Esophagus squamous epithelium (tissue), 5 donors: Measurements from ENCODE around the gene LPIN1. TPM values are rescaled to one million over a fixed set of nuclear protein-coding genes. Genes with fewer than 3 reads are reported as not detected.

Experiments
- DNase-seq: peaks from one replicate; lab custom pipeline; 2025; lab: John Stamatoyannopoulos, UW
- H3K27ac ChIP-seq, 4 donors: fragments of 200-600 bp; sonication (generic); one replicate each; pipeline ENCODE4 v1.5.1; 2016 to 2019; ENCODE audit warnings: mild to moderate bottlenecking in 1 of 4
- H3K27me3 ChIP-seq, 4 donors: fragments of 200-600 bp; sonication (generic); 1 replicate in 3 of 4; 2 replicates in 1 of 4; pipeline versions ENCODE4 v1.5.1 to v1.6.0; 2017 to 2021; ENCODE audit warnings: antibody characterized with exemption in 1 of 4
- H3K36me3 ChIP-seq, 3 donors: fragments of 200-600 bp; sonication (generic); one replicate each; pipeline ENCODE4 v1.5.1; 2016 to 2019
- H3K4me1 ChIP-seq, 3 donors: fragments of 200-600 bp; sonication (generic); one replicate each; pipeline ENCODE4 v1.5.1; 2017 to 2019
- H3K4me3 ChIP-seq, 4 donors: fragments of 200-600 bp; sonication (generic); 1 replicate in 3 of 4; 2 replicates in 1 of 4; pipeline ENCODE4 v1.5.1; 2016 to 2019; ENCODE audit warnings: mild to moderate bottlenecking in 2 of 4, moderate library complexity in 1 of 4
- H3K9me3 ChIP-seq, 3 donors: fragments of 200-600 bp; sonication (generic); one replicate each; pipeline ENCODE4 v1.5.1; 2016 to 2019
- POLR2A ChIP-seq, 4 donors: fragments of 450-650 bp; IDR thresholded peaks; one replicate each; pipeline ENCODE4 v1.6.1; 2017; ENCODE audit warnings: antibody characterized with exemption in 4 of 4, mild to moderate bottlenecking in 4 of 4, moderate library complexity in 3 of 4
- WGBS, 2 donors: methylation state at CpG; one replicate each; pipeline ENCODE4 v1.1.5; 2018; 5-methylcytosine and 5-hydroxymethylcytosine counted together
- intact Hi-C: fragments of 100-400 bp; cut with DNase I; formaldehyde crosslinking; loops from one replicate; pipeline ENCODE4 v1.15.0; 2022
- total RNA-seq, 4 donors: library from RNA; depleted of rRNA; stranded (reverse); fragments of >200 nt; gene quantifications; one replicate each; pipeline ENCODE4 v1.1.0, GENCODE V29; 2016
- TF ChIP-seq, protein P1 (sequence below), 6 experiments: fragments of 450-650 bp in 4 of 6; fragments of 200-600 bp in 2 of 6; sonication (generic) in 2 of 6; IDR thresholded peaks; one replicate each; pipeline ENCODE4 v1.5.1; 2016 to 2019; ENCODE audit warnings: antibody characterized with exemption in 6 of 6, mild to moderate bottlenecking in 4 of 6, moderate library complexity in 4 of 6
- donor health status: DM: yes; HTN: yes; CAD: no.

Gene LPIN1
- total RNA-seq, 4 donors from 2014 or later = 16.9 to 80.9 (median 39.7) TPM

DNA sequence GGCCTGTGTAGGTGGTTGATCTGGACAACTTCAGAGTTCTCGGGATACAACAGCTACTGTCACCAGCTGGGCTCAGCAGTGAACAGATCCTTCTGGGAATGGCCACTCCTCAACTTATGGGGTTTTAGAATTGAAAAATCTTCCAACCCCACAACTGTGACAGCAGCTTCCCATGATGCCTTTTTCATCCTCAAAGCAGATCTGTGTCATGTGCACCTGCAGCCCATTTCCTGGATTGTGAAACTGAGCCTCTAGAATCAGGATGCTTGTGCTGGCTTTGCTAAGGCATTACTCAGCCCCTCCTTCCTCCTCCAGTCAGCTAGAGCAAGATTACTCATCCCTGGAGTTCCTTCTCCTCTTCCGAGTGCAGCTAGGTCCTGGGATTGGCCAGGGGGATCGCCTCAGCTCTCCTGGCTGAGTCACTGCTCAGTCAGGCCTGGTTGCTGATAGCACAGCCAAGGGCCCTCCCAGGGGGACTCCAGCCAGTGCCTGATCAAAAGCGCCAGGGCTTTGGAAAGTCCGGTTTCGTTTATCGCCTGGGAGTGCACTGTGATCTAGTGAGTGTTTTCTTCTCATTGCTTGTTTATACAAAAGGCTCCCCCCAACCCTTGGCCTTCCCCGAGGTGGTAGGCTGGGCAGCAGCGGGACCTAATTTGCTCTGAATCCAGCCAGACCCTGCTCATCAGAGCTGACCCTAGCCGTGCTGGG, 2.4 kb upstream of the LPIN1 start:
- Histone ChIP-seq H3K27me3 (no peaks in the 10 kb centered on the region), H3K9me3 (no peaks in the 10 kb centered on the region), H3K4me1 (peaks cover 10 to 62% (median 29%) of the 10 kb centered on the region in 3 donors), H3K4me3 (peak overlapping the region in 3 of 4 donors; percentile 25 to 41 (median 30)), H3K27ac (peak overlapping the region; percentile 62 to 88 (median 78)), H3K36me3 (no peaks in the 10 kb centered on the region)
- TF ChIP-seq, protein P1, sequence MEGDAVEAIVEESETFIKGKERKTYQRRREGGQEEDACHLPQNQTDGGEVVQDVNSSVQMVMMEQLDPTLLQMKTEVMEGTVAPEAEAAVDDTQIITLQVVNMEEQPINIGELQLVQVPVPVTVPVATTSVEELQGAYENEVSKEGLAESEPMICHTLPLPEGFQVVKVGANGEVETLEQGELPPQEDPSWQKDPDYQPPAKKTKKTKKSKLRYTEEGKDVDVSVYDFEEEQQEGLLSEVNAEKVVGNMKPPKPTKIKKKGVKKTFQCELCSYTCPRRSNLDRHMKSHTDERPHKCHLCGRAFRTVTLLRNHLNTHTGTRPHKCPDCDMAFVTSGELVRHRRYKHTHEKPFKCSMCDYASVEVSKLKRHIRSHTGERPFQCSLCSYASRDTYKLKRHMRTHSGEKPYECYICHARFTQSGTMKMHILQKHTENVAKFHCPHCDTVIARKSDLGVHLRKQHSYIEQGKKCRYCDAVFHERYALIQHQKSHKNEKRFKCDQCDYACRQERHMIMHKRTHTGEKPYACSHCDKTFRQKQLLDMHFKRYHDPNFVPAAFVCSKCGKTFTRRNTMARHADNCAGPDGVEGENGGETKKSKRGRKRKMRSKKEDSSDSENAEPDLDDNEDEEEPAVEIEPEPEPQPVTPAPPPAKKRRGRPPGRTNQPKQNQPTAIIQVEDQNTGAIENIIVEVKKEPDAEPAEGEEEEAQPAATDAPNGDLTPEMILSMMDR (IDR thresholded peaks at IDR 0.05) = peak in 1 of 6 experiments; percentile 29
- no peak for TF ChIP-seq POLR2A (IDR thresholded peaks at IDR 0.05)
- DNase-seq = peak; percentile 38
- intact Hi-C loops = no loop called here
- 14% methylated on average over 5 to 7 of the region's 10 CpGs for WGBS, 2 donors

DNA sequence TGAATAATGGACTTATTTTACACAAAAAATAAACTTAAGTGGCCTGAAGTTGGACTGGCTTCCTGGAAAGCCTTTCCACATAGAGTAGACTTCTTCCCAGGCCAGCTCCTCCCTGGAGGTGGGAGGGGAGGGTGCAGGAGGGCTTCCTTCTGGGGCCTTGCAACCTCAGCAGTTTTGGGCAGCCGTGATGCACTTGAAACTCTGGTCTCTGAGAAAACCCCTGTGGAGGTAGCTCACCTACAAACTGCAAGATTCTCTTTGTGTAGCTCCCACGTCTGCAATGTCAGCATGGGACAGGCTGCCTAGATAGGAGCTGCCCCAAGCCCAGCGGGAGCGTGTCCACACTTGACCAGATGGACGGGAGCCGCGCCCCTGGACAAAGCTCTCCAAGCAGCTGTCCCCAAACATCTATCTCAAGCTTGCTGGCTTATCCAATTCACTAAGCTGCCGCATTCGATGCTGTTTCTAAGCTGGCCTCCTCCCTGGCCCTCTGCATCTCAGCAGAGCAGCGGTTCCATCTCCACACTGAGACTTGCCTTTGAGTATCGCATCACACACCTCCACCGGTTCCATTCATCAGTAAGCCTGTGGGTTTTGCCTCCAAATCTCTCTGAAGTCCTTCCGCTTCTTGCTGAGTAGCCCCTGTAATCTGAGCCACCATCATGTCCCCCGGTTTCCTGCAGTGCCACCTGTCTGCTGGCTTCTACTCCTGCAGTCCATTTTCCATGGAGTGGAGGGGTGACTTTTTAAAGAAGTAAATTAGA, 1.6 kb upstream of the LPIN1 start:
- Histone ChIP-seq H3K4me3 (peak overlapping the region in 3 of 4 donors; percentile 25 to 41 (median 30)), H3K4me1 (peaks cover 10 to 66% (median 29%) of the 10 kb centered on the region in 3 donors), H3K36me3 (no peaks in the 10 kb centered on the region), H3K9me3 (no peaks in the 10 kb centered on the region), H3K27ac (peak overlapping the region; percentile 62 to 88 (median 78)), H3K27me3 (no peaks in the 10 kb centered on the region)
- 53 to 62% methylated on average over 7 to 9 of the region's 14 CpGs for WGBS, 2 donors
- intact Hi-C loops = no loop called here
- DNase-seq = no peak
- TF ChIP-seq POLR2A (IDR thresholded peaks at IDR 0.05) = no peak
- TF ChIP-seq, protein P1 (IDR thresholded peaks at IDR 0.05) = peak in 4 of 6 experiments; percentile 22 to 34 (median 32)

DNA sequence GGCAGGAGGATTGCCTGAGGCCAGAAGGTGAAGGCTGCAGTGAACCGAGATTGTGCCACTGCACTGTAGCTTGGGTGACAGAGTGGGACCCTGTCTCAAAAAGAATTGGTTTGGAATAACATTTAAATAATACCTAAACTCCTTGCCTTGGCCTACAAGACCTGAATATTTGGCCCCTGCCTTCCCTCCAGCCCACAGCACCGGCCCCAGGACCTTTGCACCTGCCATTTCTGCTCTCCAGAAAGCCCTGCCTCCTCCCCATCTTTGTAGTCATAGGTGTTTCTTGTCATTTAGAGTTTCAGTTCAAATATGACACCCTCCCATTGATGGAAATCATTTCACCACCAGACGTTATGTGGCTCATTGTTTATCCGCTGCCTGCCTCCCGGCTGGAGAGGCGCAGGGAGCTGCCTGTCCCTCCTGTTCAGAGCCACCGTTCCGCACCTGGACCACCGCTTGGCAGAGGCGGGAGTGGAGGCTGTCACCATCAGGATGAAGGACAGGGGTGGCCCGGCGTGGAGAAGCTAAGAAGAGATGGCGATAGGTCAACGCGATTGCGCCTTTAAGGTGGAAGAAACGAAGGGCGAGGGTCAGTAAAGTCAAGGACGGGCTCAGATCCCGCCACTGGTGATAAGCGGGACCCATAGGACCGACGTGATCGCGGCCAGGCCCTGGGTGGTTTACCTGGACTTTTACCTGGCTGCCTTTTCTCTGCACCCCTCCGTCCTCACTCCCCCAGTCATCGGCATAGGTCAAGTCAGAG, 638 bp upstream of the LPIN1 start:
- intact Hi-C loops = no loop called here
- Histone ChIP-seq H3K27ac (peak overlapping the region; percentile 88 to 93 (median 90)), H3K9me3 (no peaks in the 10 kb centered on the region), H3K4me1 (peaks cover 10 to 76% (median 29%) of the 10 kb centered on the region in 3 donors), H3K27me3 (no peaks in the 10 kb centered on the region), H3K4me3 (peak overlapping the region; percentile 59 to 90 (median 81)), H3K36me3 (no peaks in the 10 kb centered on the region)
- no peak for TF ChIP-seq POLR2A (IDR thresholded peaks at IDR 0.05)
- TF ChIP-seq, protein P1 (IDR thresholded peaks at IDR 0.05) = no peak
- no peak for DNase-seq
- WGBS, 2 donors = 27 to 34% methylated on average over 11 to 12 of the region's 27 CpGs

DNA sequence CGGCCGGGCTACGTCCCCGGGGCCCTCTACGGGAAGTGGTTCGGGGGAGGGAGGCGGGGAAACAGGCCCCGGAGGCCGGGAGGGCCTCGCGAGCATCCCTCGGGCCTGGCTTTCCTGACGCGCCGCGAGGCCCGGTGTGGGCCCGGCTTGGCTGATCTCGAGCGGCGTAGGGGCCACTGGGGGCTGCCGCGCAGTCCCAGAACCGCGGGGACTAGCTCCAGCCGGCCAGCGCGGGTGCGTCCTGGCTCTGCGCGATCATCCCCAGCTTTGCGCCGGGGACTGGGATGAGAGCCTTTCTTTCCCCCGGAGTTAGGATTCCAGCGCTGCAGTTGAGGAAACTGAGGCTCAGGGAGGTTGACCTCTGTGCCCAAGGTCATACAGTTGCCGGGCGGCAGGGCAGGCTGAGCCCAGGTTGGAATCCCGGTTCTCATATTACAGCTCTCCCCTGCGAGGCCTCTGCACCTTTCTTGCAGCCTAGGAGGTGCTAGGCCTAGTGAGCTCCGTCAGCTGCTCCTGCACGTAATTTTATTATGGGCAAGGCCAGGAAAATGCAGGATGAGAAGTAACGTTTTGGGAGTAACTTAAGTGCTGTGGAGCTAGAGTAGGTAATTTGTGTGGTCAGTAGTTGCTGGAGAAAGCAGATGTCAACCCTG, 501 bp downstream of the LPIN1 start:
- H3K27ac ChIP-seq = peak overlapping the region; percentile 88 to 93 (median 92)
- TF ChIP-seq POLR2A (IDR thresholded peaks at IDR 0.05) = no peak
- TF ChIP-seq, protein P1 (IDR thresholded peaks at IDR 0.05) = no peak
- no peaks in the 10 kb centered on the region for H3K27me3 ChIP-seq
- intact Hi-C loops = no loop called here
- DNase-seq = no peak
- H3K9me3 ChIP-seq = no peaks in the 10 kb centered on the region
- 0% methylated on average over 1 of the region's 42 CpGs for WGBS, 2 donors
- peak overlapping the region; percentile 59 to 90 (median 81) for H3K4me3 ChIP-seq
- H3K4me1 ChIP-seq = peaks cover 10 to 85% (median 29%) of the 10 kb centered on the region in 3 donors
- no peaks in the 10 kb centered on the region for H3K36me3 ChIP-seq
